Omental fat pad (tissue), 4 donors: ENCODE measurements around the gene FRMPD1. TPM values are rescaled to one million over a fixed set of nuclear protein-coding genes. Genes with fewer than 3 reads are reported as not detected.

Experiments
- ATAC-seq: fragments of 150-250 bp; one replicate; pipeline ENCODE4 v1.9.1; 2016; ENCODE audit warnings: mild to moderate bottlenecking, moderate library complexity; ENCODE audit not compliant: low FRiP score
- DNase-seq: peaks from one replicate; pipeline ENCODE4 v3.0.0-alpha.2; 2019; ENCODE audit warnings: low spot score
- total RNA-seq, 4 donors: library from RNA; depleted of rRNA; stranded (reverse); fragments of >200 nt; gene quantifications; one replicate each; pipeline ENCODE4 v1.1.0, GENCODE V29; 2016
- TF ChIP-seq, protein P1 (sequence below), 3 donors: fragments of 450-650 bp; IDR thresholded peaks; one replicate each; pipeline ENCODE4 v1.5.1; 2016 to 2017; ENCODE audit warnings: antibody characterized with exemption in 3 of 3, mild to moderate bottlenecking in 3 of 3, moderate library complexity in 2 of 3

The FRMPD1 gene
- total RNA-seq, 4 donors from 2014 or later, result 0.44 to 0.95 (median 0.74) TPM; not detected in 1

DNA sequence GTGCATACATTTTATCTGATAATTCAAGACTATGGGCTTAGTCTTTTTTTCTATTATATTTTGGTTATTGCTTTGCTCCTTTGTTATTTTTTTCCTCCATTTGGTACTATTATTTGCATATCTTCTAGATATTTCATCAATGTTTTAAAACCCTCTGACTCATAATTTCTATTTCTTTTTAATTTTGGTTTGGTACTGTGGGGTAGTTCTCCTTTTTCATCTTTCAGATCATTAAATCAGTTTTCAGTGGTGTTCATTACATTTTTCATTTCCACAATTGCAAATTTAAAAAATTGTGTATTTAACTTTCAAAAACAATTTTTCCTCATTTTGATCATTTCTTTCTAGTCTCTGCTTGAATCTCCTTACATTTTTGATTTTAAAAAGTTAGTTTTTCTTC is 7.5 kb upstream of the FRMPD1 start:
- ATAC-seq, result no peak
- TF ChIP-seq, protein P1, sequence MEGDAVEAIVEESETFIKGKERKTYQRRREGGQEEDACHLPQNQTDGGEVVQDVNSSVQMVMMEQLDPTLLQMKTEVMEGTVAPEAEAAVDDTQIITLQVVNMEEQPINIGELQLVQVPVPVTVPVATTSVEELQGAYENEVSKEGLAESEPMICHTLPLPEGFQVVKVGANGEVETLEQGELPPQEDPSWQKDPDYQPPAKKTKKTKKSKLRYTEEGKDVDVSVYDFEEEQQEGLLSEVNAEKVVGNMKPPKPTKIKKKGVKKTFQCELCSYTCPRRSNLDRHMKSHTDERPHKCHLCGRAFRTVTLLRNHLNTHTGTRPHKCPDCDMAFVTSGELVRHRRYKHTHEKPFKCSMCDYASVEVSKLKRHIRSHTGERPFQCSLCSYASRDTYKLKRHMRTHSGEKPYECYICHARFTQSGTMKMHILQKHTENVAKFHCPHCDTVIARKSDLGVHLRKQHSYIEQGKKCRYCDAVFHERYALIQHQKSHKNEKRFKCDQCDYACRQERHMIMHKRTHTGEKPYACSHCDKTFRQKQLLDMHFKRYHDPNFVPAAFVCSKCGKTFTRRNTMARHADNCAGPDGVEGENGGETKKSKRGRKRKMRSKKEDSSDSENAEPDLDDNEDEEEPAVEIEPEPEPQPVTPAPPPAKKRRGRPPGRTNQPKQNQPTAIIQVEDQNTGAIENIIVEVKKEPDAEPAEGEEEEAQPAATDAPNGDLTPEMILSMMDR (IDR thresholded peaks at IDR 0.05), result no peak
- DNase-seq, result no peak

- DNase-seq (no peak), ATAC-seq (no peak)
- TF ChIP-seq, protein P1 (IDR thresholded peaks at IDR 0.05), result no peak
Observed at GRCh38 chr9:37645903-37646506, 4.7 kb upstream of the FRMPD1 start.

- ATAC-seq (no peak), DNase-seq (no peak)
- TF ChIP-seq, protein P1 (IDR thresholded peaks at IDR 0.05), result no peak
Observed at GRCh38 chr9:37650299-37650872, 368 bp upstream of the FRMPD1 start.

- TF ChIP-seq, protein P1 (IDR thresholded peaks at IDR 0.05), result no peak
- ATAC-seq, result no peak
Observed at GRCh38 chr9:37652261-37652660, 1.5 kb downstream of the FRMPD1 start.

GRCh38 chr9:37653385-37653784 is 2.6 kb downstream of the FRMPD1 start:
- DNase-seq (no peak), ATAC-seq (no peak)
- TF ChIP-seq, protein P1 (IDR thresholded peaks at IDR 0.05), result no peak

More at GRCh38 chr9:37652261-37652660, 1.5 kb downstream of the FRMPD1 start:
- DNase-seq, result no peak

DNA sequence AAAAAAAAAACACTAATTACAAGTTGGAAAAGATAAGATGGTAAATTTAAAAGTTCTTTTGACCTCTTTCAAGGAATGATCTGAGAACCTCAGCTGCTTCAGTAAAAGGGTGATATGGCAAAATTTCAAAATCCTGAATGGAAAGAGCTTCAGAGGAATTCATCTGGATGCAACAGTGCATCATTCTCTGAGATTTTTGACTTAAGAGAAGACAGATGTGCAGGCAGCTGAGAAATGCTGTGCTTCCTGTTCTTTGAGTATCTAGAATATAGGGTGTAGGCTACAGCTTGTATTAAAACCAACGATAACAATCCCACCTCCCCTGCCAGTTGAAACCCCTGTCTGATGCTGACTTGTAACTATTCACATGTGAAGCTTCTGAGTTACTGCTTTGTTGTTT is 6.2 kb downstream of the FRMPD1 start:
- ATAC-seq (no peak), DNase-seq (no peak)
- TF ChIP-seq, protein P1 (IDR thresholded peaks at IDR 0.05), result no peak

DNA sequence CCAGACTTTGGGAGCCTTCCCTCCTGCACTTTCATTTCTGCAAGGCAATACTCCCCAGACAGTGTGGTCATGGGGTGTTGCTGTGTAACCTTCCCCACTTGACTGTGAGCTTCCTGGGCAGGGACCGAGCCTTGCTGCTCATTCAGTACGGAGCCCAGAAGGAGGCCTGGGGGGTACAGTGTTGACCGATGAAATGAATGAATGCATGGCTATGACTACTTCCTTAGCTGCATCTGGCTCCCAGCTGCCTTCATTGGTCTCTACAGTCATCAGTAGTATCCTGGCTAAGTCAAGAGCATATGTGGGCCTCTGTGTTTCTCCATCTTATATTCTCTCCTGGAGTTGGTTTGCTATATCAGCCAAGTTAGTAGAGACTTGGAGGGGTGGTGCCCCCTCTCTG is 9.9 kb downstream of the FRMPD1 start:
- TF ChIP-seq, protein P1 (IDR thresholded peaks at IDR 0.05), result no peak
- DNase-seq (no peak), ATAC-seq (no peak)
